8988T (cell line): Measurements from ENCODE around the gene CAMSAP3.
"Not testable (repeated sequence)": the region's sequence is repeated elsewhere in the genome, so short reads cannot be mapped to it uniquely, and the experiment has no call there.

Source experiments
- DNase-seq: peaks from one replicate; pipeline ENCODE4 v3.0.0; 2011

CAMSAP3 gene

GRCh38 chr19:7575434-7576040 is 20.1 kb upstream of the CAMSAP3 start:
- DNase-seq, result no peak

- DNase-seq, result not testable (repeated sequence)
Observed at GRCh38 chr19:7577422-7577821, 18.2 kb upstream of the CAMSAP3 start.

GRCh38 chr19:7578127-7578526 is 17.5 kb upstream of the CAMSAP3 start:
- no peak for DNase-seq

- no peak for DNase-seq
Observed at GRCh38 chr19:7579182-7579581, 16.5 kb upstream of the CAMSAP3 start.

GRCh38 chr19:7582446-7582845 is 13.2 kb upstream of the CAMSAP3 start:
- no peak for DNase-seq

- no peak for DNase-seq
Observed at GRCh38 chr19:7589822-7590221, 5.8 kb upstream of the CAMSAP3 start.

GRCh38 chr19:7590256-7590655 is 5.4 kb upstream of the CAMSAP3 start:
- DNase-seq, result no peak

- DNase-seq, result no peak
Observed at GRCh38 chr19:7596211-7596937, 711 bp downstream of the CAMSAP3 start.

- no peak for DNase-seq
Observed at GRCh38 chr19:7597689-7598088, 2.0 kb downstream of the CAMSAP3 start.

- DNase-seq, result no peak
Observed at GRCh38 chr19:7598180-7598579, 2.5 kb downstream of the CAMSAP3 start.

- no peak for DNase-seq
Observed at GRCh38 chr19:7600721-7601120, 5.1 kb downstream of the CAMSAP3 start.

- no peak for DNase-seq
Observed at GRCh38 chr19:7602240-7602934, 6.7 kb downstream of the CAMSAP3 start.

GRCh38 chr19:7602935-7603497 is 7.4 kb downstream of the CAMSAP3 start:
- DNase-seq, result no peak

GRCh38 chr19:7603919-7604318 is 8.3 kb downstream of the CAMSAP3 start:
- DNase-seq, result no peak

- no peak for DNase-seq
Observed at GRCh38 chr19:7605490-7606222, 10.0 kb downstream of the CAMSAP3 start.

GRCh38 chr19:7606289-7606688 is 10.6 kb downstream of the CAMSAP3 start:
- DNase-seq, result no peak

- DNase-seq, result no peak
Observed at GRCh38 chr19:7607212-7607873, 11.7 kb downstream of the CAMSAP3 start.

- no peak for DNase-seq
Observed at GRCh38 chr19:7607874-7608560, 12.4 kb downstream of the CAMSAP3 start.

GRCh38 chr19:7610491-7611240 is 15.0 kb downstream of the CAMSAP3 start:
- no peak for DNase-seq

GRCh38 chr19:7611541-7612279 is 16.0 kb downstream of the CAMSAP3 start:
- no peak for DNase-seq
